IMR-90 (cell line): ENCODE data around the gene ARMH1. TPM values are rescaled to one million over a fixed set of nuclear protein-coding genes. Genes with fewer than 3 reads are reported as not detected.
A peak's percentile ranks its signal among the peaks of the same experiment; 100 is the strongest.

Experiments used
- ATAC-seq: fragments of 200-7000 bp; cut with Tn5 transposase; 2 replicates; pipeline ENCODE4 v1.9.1; 2020; ENCODE audit warnings: low read depth, mild to moderate bottlenecking, moderate library complexity
- BruUV-seq: library from RNA; stranded (reverse); fragments of 400-500 nt; replicated peaks from 2 replicates; lab custom pipeline; 2021; lab: Mats Ljungman, UMichigan
- CTCF ChIA-PET: fragments of 300-600 bp; formaldehyde crosslinking; extraction: SDS; loops from one replicate; lab custom pipeline; 2021; ENCODE audit warnings: antibody characterized with exemption; lab: Yijun Ruan, JAX
- POLR2A ChIA-PET: fragments of 300-600 bp; sonication (Branson Sonifier 250); formaldehyde crosslinking; loops from one replicate; lab custom pipeline; 2022; ENCODE audit warnings: antibody characterized with exemption; ENCODE audit not compliant: unreplicated experiment; lab: Charles Lee
- DNase-seq: peaks from one replicate; pipeline ENCODE4 v3.0.0; 2013
- H2AFZ ChIP-seq: replicated peaks from 2 replicates; pipeline ENCODE3; 2013; ENCODE audit warnings: low read length, mild to moderate bottlenecking; ENCODE audit not compliant: poor library complexity
- H2AK5ac ChIP-seq: 2 replicates; pipeline ENCODE4 v1.6.1; 2013; ENCODE audit warnings: low read depth, low read length, inconsistent platforms
- H2AK9ac ChIP-seq: replicated peaks from 2 replicates; pipeline ENCODE3; 2013; ENCODE audit warnings: mild to moderate bottlenecking, low read depth, low read length, moderate library complexity; ENCODE audit not compliant: poor library complexity
- H2BK120ac ChIP-seq: 2 replicates; pipeline ENCODE4 v1.6.1; 2013; ENCODE audit warnings: low read depth, low read length, inconsistent platforms
- H2BK15ac ChIP-seq: 3 replicates; pipeline ENCODE4 v1.6.1; 2013; ENCODE audit warnings: low read depth, low read length, inconsistent platforms
- H2BK20ac ChIP-seq: 2 replicates; pipeline ENCODE4 v1.6.1; 2013; ENCODE audit warnings: low read depth, mild to moderate bottlenecking, inconsistent platforms, low read length, moderate library complexity
- H2BK5ac ChIP-seq: 2 replicates; pipeline ENCODE4 v1.6.1; 2013; ENCODE audit warnings: mild to moderate bottlenecking, low read depth, low read length, inconsistent platforms; ENCODE audit not compliant: poor library complexity, severe bottlenecking
- H3K14ac ChIP-seq: replicated peaks from 2 replicates; pipeline ENCODE4 v1.6.1; 2013; ENCODE audit warnings: low read depth, low read length, inconsistent platforms
- H3K18ac ChIP-seq: 2 replicates; pipeline ENCODE4 v1.6.1; 2013; ENCODE audit warnings: low read depth, low read length, control low read depth
- H3K23ac ChIP-seq: 2 replicates; pipeline ENCODE4 v1.6.1; 2013; ENCODE audit warnings: low read depth, low read length, inconsistent platforms
- H3K27ac ChIP-seq: 2 replicates; pipeline ENCODE4 v1.5.1; 2013; ENCODE audit warnings: mild to moderate bottlenecking, control low read depth, low read length; ENCODE audit not compliant: insufficient read depth
- H3K27me3 ChIP-seq: 2 replicates; pipeline ENCODE4 v1.6.1; 2013; ENCODE audit warnings: low read length; ENCODE audit not compliant: control insufficient read depth, insufficient read depth
- H3K36me3 ChIP-seq: 2 replicates; pipeline ENCODE4 v1.6.1; 2013; ENCODE audit warnings: low read length, mixed read lengths; ENCODE audit not compliant: control insufficient read depth, insufficient read depth
- H3K4ac ChIP-seq: 2 replicates; pipeline ENCODE4 v1.6.1; 2013; ENCODE audit warnings: low read depth, low read length, inconsistent platforms
- H3K4me1 ChIP-seq: 2 replicates; pipeline ENCODE4 v1.6.1; 2013; ENCODE audit warnings: low read length, mixed read lengths; ENCODE audit not compliant: control insufficient read depth, insufficient read depth
- H3K4me2 ChIP-seq: 2 replicates; pipeline ENCODE4 v1.6.1; 2013; ENCODE audit warnings: low read depth, mild to moderate bottlenecking, control low read depth, low read length, moderate library complexity
- H3K4me3 ChIP-seq: 2 replicates; pipeline ENCODE4 v1.5.1; 2013; ENCODE audit warnings: low read depth, mild to moderate bottlenecking, control low read depth, low read length, moderate library complexity; ENCODE audit not compliant: insufficient read depth
- H3K56ac ChIP-seq: 2 replicates; pipeline ENCODE4 v1.6.1; 2013; ENCODE audit warnings: low read length, inconsistent platforms; ENCODE audit not compliant: insufficient read depth; ENCODE audit errors: extremely low read depth
- H3K79me1 ChIP-seq, 2 experiments: 2 replicates each; pipeline ENCODE4 v1.6.1; 2013; ENCODE audit warnings: low read length in 2 of 2, inconsistent platforms in 1 of 2, low read depth in 1 of 2
- H3K9ac ChIP-seq: 2 replicates; pipeline ENCODE4 v1.6.1; 2013; ENCODE audit warnings: low read depth, low read length, control low read depth
- H3K9me1 ChIP-seq: 2 replicates; pipeline ENCODE4 v1.6.1; 2013; ENCODE audit warnings: low read length, inconsistent platforms; ENCODE audit not compliant: insufficient read depth
- H3K9me3 ChIP-seq: 2 replicates; pipeline ENCODE4 v1.6.1; 2013; ENCODE audit warnings: low read length; ENCODE audit not compliant: control insufficient read depth, insufficient read depth
- H4K20me1 ChIP-seq: 2 replicates; pipeline ENCODE4 v1.6.1; 2013; ENCODE audit warnings: low read length, inconsistent platforms; ENCODE audit not compliant: insufficient read depth
- H4K5ac ChIP-seq: 2 replicates; pipeline ENCODE4 v1.6.1; 2013; ENCODE audit warnings: mild to moderate bottlenecking, low read depth, low read length, control low read depth
- H4K8ac ChIP-seq, 2 experiments: 2 replicates each; pipeline ENCODE4 v1.6.1; 2013; ENCODE audit warnings: low read depth in 2 of 2, low read length in 2 of 2, control low read depth in 1 of 2, inconsistent platforms in 1 of 2
- H4K91ac ChIP-seq: 2 replicates; pipeline ENCODE4 v1.6.1; 2013; ENCODE audit warnings: low read depth, low read length, inconsistent platforms; ENCODE audit not compliant: insufficient read depth
- BHLHE40 ChIP-seq: fragments of 150-350 bp; IDR thresholded peaks from 2 replicates; pipeline ENCODE4 v1.6.1; 2016; ENCODE audit warnings: mild to moderate bottlenecking, low read depth, low read length
- CEBPB ChIP-seq: IDR thresholded peaks from 2 replicates; pipeline ENCODE4 v1.6.1; 2012; ENCODE audit warnings: low read depth, low read length, improper control_type of control experiment
- WGBS, 2 experiments: methylation state at CpG; one replicate each; pipeline versions ENCODE4 v1.1.5 to v1.1.7; 2013; ENCODE audit warnings: missing lambda C conversion rate in 2 of 2; ENCODE audit not compliant: insufficient read length in 1 of 2; ENCODE audit errors: extremely low coverage in 2 of 2; 5-methylcytosine and 5-hydroxymethylcytosine counted together
- dilution Hi-C: fragments of 300-500 bp; cut with HindIII; formaldehyde crosslinking; loops from one replicate; pipeline ENCODE4 v1.14.3; 2018; ENCODE audit warnings: low sequenced_read_pairs; ENCODE audit not compliant: unreplicated experiment
- in situ Hi-C: fragments of 300-500 bp; cut with MboI; formaldehyde crosslinking; loops from 3 replicates; pipeline ENCODE4 v1.14.3; 2019; ENCODE audit warnings: low sequenced_read_pairs, inconsistent platforms, mixed read lengths
- intact Hi-C: fragments of 100-400 bp; cut with micrococcal nuclease; formaldehyde crosslinking; loops from 2 replicates; pipeline ENCODE4 v1.10.0; 2022
- polyA plus RNA-seq, 3 experiments: library from polyadenylated mRNA; depleted of rRNA; stranded (reverse); fragments of >200 nt; gene quantifications; 2 replicates each; pipeline ENCODE4 v1.2.3, GENCODE V29; 2012; ENCODE audit warnings: low replicate concordance in 1 of 3
- total RNA-seq: library from RNA; depleted of rRNA; stranded (reverse); fragments of >200 nt; gene quantifications from 2 replicates; pipeline ENCODE4 v1.2.3, GENCODE V29; 2012
- TF ChIP-seq, protein P1 (sequence below): conservative IDR thresholded peaks from 2 replicates; pipeline ENCODE4 v1.5.1; 2012; ENCODE audit warnings: mild to moderate bottlenecking, low read depth, low read length, improper control_type of control experiment

Gene ARMH1
- total and polyA plus RNA-seq, 2 of the 4 experiments (the other 2 are of a cell fraction): 0.36 to 0.72 TPM

DNA sequence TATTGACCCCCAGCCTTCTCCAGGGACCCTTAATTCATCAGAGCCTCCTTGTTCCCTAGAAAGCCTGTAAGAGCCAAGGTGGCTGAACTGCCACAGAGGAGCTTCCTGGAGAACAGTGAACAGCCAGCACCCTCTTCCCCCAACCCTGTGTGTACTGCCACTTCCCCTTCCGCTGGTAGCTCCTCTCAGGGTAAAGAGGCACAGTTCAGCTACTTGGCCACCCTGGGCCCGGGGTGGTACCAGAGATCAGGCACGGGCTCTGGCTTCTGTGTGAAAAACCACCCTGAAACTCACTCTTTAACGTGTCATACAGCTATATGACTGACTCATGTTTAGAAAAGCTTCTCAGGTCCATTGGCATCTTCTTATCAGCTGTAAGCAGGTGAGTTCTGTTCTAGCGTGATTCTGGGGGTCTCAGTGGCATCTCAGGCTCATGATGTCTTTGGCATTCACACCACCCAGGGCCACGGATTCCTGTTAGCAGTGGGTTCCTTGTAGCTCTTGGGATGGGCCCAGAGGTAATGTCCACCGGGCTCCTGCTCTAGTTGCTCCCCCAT lies 22.4 kb downstream of the ARMH1 start:
- no peak for DNase-seq
- Histone ChIP-seq H2BK15ac (no peak overlapping the region), H2AFZ (peak overlapping the region; percentile 56), H3K4ac (no peak overlapping the region), H2BK5ac (no peak overlapping the region), H3K9ac (no peak overlapping the region), H2AK5ac (no peak overlapping the region), H4K8ac (no peak overlapping the region), H3K9me1 (no peaks in the 10 kb centered on the region), H3K9me3 (no peaks in the 10 kb centered on the region), H3K14ac (no peak overlapping the region), H3K18ac (no peak overlapping the region), H3K36me3 (no peaks in the 10 kb centered on the region), H2BK20ac (no peak overlapping the region), H2AK9ac (no peak overlapping the region), H4K91ac (no peak overlapping the region), H3K56ac (no peak overlapping the region), H3K27me3 (peaks cover 14% of the 10 kb centered on the region), H3K79me1 (no peaks in the 10 kb centered on the region), H2BK120ac (no peak overlapping the region), H4K20me1 (no peaks in the 10 kb centered on the region), H3K23ac (no peak overlapping the region), H3K4me2 (no peak overlapping the region), H4K5ac (no peak overlapping the region), H3K27ac (no peak overlapping the region), H3K4me1 (peaks cover 2% of the 10 kb centered on the region; the same call in 1 of the 2 replicates), H3K4me3 (no peak overlapping the region)
- no TSS peak for BruUV-seq
- in situ Hi-C loops: no loop called here
- 81% methylated on average over 4 of the region's 7 CpGs; no CpG with 5 or more reads in 1 of the 2 experiments for WGBS, 2 experiments
- POLR2A ChIA-PET: no interaction called here
- TF ChIP-seq, protein P1, sequence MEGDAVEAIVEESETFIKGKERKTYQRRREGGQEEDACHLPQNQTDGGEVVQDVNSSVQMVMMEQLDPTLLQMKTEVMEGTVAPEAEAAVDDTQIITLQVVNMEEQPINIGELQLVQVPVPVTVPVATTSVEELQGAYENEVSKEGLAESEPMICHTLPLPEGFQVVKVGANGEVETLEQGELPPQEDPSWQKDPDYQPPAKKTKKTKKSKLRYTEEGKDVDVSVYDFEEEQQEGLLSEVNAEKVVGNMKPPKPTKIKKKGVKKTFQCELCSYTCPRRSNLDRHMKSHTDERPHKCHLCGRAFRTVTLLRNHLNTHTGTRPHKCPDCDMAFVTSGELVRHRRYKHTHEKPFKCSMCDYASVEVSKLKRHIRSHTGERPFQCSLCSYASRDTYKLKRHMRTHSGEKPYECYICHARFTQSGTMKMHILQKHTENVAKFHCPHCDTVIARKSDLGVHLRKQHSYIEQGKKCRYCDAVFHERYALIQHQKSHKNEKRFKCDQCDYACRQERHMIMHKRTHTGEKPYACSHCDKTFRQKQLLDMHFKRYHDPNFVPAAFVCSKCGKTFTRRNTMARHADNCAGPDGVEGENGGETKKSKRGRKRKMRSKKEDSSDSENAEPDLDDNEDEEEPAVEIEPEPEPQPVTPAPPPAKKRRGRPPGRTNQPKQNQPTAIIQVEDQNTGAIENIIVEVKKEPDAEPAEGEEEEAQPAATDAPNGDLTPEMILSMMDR: no peak
- TF ChIP-seq CEBPB: no peak
- no peak for TF ChIP-seq BHLHE40
- intact Hi-C loops: no loop called here
- dilution Hi-C loops: no loop called here
- CTCF ChIA-PET: interaction anchor here (0.6 kb wide), 2 partner anchors 13 to 33 kb away, joined by 3 to 11 read pairs; no protein-coding TSS in a partner anchor
- no peak for ATAC-seq
